Hematopoietic multipotent progenitor cell (in vitro differentiated cells): ENCODE results near the gene PLG. TPM values are rescaled to one million over a fixed set of nuclear protein-coding genes. Genes with fewer than 3 reads are reported as not detected.
"Not testable (repeated sequence)": the region's sequence is repeated elsewhere in the genome, so short reads cannot be mapped to it uniquely, and the experiment has no call there.

Experiments
- DNase-seq, 3 donors: peaks; one replicate each; pipeline ENCODE4 v3.0.0-alpha.2; 2011 to 2015; ENCODE audit warnings: low read depth in 2 of 3, low spot score in 2 of 3
- total RNA-seq: library from RNA; depleted of rRNA; stranded (reverse); fragments of >200 nt; gene quantifications from one replicate; pipeline ENCODE4 v1.2.3, GENCODE V29; 2012

PLG gene
- total RNA-seq, 1 donor = under 0.01 TPM

- no peak for DNase-seq
Observed at GRCh38 chr6:160697826-160698225, 4.2 kb upstream of the PLG start.

- not testable (repeated sequence) for DNase-seq
Observed at GRCh38 chr6:160704688-160705087, 2.6 kb downstream of the PLG start.

DNA sequence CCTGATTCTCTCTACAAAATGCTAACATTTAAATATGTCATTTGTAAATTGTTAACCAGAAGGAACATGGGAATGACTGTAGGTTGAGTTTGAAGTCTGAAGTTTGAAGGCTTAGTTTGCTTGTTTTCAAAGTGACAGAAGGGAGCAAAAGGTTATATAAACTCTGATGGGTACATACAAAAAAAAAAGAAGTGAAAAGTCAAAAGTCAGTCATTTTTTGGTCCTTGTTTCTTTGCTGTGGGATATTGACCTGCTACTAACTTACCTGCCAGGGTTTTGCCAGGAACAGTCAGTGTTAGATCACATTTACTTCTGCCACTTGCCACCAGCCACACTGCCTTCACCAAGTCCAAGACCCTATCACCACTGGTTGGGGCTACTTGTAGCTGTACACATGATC, 6.9 kb downstream of the PLG start:
- DNase-seq = not testable (repeated sequence)

DNA sequence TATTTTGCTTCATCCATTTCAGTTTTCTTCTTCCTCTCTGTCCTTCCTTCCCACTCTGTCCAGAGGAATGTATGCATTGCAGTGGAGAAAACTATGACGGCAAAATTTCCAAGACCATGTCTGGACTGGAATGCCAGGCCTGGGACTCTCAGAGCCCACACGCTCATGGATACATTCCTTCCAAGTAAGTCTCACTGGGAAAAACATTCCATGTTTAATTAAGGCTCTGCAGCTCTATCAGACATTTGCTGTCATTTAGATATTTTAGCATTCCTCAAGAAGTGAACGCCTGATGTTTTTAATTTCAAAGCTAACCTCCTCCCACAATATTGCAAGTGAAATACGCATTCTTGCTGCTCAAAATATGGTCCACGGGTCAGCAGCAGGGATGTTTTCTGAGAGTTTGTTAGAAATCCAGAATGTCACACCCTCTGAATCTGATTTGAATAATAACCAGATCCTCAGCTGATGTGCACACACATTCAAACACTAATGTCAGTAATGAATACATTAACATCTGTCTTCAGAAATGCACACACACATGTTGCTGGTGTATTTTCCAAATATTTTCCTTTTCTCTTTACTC, 12.8 kb downstream of the PLG start:
- no peak for DNase-seq

GRCh38 chr6:160730911-160731310, 28.9 kb downstream of the PLG start:
- no peak for DNase-seq

- DNase-seq = peak in 2 of 3 donors; percentile 23 to 48
Observed at GRCh38 chr6:160733050-160733646, 31.1 kb downstream of the PLG start.

DNA sequence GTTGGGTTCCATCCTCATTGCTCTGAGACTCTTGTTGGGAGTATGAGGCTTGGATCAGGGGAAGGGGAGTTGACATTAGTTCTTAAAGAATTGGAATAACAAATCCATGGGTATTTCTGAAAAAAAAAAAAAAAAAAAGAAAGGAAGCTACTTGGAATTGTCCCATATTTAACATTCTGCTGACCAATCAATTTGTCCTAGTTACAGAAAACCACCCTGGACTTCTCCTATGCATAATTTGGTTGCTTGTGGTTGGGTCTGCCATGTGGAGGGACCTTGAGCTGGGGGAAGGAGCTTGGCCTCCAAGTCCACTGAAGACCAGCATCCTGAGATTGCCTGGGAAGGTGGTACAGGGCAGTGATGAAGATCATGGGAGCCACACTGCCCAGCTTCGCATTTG, 32.6 kb downstream of the PLG start:
- no peak for DNase-seq

- DNase-seq = no peak
Observed at GRCh38 chr6:160735523-160735922, 33.5 kb downstream of the PLG start.

DNA sequence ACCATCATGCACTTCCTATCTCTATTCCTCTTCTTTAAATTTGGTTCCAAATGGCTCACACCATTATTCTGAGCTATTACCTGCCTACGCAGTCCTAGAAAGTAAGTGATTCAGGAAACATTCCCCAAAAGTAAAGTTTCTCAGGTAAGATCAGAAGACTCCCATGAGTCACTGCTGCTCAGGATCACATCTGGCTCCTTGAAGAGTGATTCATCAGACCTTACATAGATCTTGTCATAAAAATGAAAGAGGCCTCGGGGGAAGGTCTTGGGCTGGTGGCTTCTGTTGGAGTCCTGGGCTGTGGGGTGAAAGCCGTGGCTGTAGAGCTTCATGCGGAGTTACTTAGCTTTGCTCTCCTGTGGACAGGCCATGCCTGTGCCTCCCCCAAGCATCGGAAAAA, 35.9 kb downstream of the PLG start:
- no peak for DNase-seq

DNA sequence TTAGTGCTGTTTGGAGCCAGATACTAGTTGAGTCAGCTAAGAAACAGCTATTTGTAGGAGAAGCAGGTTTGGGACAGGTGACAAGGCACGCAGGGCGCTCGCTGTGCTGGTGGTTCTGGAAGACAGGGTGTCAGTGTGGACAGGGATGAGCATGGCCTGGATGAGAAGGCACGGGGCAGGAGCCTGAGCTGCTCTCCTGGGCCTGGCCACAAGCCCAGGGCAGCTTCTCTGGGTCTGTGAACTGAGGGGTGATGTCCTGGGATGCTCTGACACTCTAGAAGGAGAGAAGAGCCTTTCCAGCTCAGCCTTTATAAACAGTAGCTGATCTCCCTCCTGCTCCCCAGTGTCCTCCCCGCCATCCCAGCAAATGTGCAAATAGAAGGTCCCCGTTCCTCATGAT, 37.9 kb downstream of the PLG start:
- no peak for DNase-seq

DNA sequence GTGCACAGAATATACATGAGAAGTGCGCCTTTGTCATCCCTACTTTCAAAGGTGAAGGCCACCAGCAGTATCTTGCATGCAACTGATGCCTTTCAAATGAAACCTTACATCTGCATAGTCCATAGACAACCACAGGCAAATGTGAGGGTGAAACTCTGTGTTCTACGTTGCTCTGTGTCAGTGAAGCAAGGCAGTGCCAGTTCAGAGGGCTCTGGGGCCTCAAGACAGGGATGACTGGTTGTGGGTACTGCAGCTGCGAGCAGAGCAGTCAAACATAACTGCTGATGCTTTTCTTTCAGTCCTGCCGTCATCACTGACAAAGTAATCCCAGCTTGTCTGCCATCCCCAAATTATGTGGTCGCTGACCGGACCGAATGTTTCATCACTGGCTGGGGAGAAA, 39.0 kb downstream of the PLG start:
- DNase-seq = not testable (repeated sequence)

- DNase-seq = no peak
Observed at GRCh38 chr6:160742090-160742489, 40.0 kb downstream of the PLG start.

GRCh38 chr6:160750276-160750689, 48.2 kb downstream of the PLG start:
- DNase-seq = no peak

GRCh38 chr6:160753211-160753610, 51.2 kb downstream of the PLG start:
- DNase-seq = not testable (repeated sequence)

DNA sequence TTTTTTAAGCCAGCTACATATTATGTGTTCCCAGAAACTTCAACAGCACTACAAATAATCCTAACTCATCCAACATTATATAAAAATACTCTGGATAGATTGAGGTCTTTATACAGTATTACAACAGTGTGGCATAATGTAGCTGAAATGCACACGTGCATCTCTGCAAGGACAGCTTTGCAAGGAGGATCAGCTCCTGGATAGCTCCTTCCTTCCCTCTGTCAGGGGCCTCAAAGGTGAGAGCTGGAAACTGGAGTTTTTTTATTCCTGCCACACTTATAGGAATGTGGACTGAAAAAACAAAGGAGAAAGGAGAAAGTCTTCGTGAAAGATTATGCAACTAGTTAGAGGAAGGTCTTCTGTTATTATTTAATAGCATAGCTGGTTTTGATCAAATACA, 53.1 kb downstream of the PLG start:
- no peak for DNase-seq

- no peak for DNase-seq
Observed at GRCh38 chr6:160756021-160756420, 54.0 kb downstream of the PLG start.

DNA sequence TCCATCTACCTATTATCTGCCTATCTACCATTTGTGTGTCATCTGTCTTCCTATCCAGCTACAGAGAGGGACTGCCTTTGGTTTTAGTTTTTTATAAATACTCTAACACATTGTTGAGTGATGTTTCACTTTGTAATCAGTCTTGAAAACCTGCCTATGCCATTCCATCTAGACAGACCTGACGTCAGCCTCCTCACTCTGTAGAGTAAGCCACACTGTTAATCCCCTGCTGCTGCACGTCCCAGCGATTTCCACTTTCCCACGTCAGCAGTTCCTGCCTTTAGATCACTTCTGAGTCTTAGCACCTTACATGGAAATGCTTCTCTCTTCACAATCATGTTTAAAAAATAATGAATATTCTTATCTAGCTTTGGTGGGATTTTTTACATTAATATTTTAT, 54.8 kb downstream of the PLG start:
- no peak for DNase-seq

- no peak for DNase-seq
Observed at GRCh38 chr6:160764847-160765246, 62.8 kb downstream of the PLG start.

DNA sequence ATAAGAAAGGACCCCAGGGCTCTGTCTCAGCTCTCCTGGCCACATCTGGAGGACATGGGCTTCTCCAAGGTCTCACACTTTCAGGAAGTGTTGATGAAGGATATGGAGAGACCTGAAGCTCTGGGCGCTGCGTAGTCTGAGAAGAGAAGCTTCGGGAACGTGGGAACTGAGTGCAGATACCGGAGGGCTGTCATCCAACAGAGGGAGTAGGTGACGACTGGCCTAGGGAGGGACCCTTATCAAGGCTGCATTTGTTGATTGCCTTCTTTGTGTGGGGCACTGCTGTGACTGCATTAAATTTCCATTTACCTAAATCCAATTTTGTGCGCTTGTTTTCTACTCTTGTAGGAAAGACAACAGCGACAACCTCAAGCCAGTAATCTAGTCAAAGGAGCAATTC, 63.4 kb downstream of the PLG start:
- DNase-seq = no peak

DNA sequence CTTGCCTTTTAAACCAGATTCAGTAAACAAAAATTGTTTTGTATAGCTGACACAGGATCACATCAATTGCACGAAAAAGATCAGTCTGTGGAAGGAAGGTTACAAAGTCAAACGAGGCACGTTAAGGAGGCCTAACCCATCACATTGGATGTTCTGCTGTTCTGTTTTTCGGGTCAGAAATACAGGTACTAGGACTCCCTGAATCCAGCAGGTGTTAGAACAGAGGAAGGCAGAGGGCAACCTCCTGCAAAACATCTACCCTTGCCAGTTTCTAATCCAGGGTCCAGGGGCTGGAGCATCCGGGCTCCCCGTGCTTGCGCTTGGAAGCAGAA, 64.6 kb downstream of the PLG start:
- DNase-seq = no peak

DNA sequence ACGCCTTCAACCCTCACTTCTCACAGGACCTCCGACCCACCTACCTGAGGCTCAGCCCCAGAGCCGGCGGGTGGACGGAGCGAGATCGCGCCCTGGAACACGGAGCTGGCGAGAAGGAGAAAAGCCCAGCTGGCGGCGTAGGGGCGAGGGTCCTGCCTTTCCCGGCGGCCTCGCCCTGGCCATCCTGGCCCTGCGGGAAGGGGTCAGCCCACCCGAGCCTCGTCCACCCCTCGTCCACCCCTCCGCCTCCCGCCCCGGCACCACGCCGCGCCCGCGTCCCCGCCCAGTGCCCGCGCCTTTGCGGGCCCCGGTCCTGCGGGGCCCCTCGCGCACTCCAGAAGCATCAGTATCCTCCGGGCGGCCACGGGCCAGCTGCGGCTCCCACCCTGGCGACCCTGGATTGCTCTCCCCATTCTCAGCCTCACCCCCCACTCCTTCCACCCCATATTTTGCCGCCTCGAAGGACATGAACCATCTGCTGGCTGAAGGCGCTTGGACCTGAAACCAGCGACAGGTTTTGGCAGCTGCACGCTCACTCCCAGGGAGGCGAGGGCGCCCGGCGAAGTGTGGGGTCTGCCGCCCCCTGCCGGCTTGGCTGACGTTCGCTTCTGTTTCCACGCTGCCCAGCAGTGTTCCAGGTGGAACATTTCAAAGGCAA, 65.1 kb downstream of the PLG start:
- peak in 2 of 3 donors; percentile 35 to 54 for DNase-seq

- no peak for DNase-seq
Observed at GRCh38 chr6:160767647-160768019, 65.6 kb downstream of the PLG start.

DNA sequence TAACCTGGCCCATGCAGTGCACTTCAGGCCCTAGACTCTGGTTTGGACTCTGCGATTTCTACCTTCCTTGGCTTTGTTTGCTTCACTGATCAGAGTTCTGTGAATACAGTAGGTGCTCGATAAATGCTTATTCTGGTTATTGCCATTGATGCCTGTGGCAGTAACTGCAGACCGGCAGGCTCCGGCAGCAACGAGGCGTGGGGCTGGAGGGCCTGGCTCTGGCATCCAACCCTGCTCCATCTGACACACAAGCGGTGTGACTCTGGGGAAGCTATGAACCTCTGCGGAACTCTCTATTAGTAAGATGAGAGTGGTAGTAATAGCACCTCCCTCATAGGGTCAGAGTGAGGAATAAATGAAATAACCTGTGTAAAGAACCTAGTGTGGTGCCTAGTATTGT, 66.1 kb downstream of the PLG start:
- no peak for DNase-seq
